ENCODE data around the gene ASH1L.

- TF ChIP-seq TEAD4 (CRISPR knock-in tag; IDR thresholded peaks at IDR 0.05) = no peak
- TF ChIP-seq CTCF (IDR thresholded peaks at IDR 0.05) = no peak
- TF ChIP-seq GABPB1 (CRISPR knock-in tag; IDR thresholded peaks at IDR 0.05) = no peak
- TF ChIP-seq FOXP4 (CRISPR knock-in tag; IDR thresholded peaks at IDR 0.05) = no peak
- no peak for TF ChIP-seq SP1 (CRISPR knock-in tag; conservative IDR thresholded peaks at IDR 0.05)
- no peak for TF ChIP-seq JUN (CRISPR knock-in tag; IDR thresholded peaks at IDR 0.05)
- TF ChIP-seq NR2C2 (CRISPR knock-in tag; IDR thresholded peaks at IDR 0.05) = no peak
- TF ChIP-seq USF1 (CRISPR knock-in tag; IDR thresholded peaks at IDR 0.05) = no peak
- no peak for TF ChIP-seq ATF3 (CRISPR knock-in tag; conservative IDR thresholded peaks at IDR 0.05)
- no peak for TF ChIP-seq ATF1 (CRISPR knock-in tag; IDR thresholded peaks at IDR 0.05)
- no peak for TF ChIP-seq NFYB (CRISPR knock-in tag; conservative IDR thresholded peaks at IDR 0.05; ENCODE audit: low read depth)
- TF ChIP-seq MLX (CRISPR knock-in tag; IDR thresholded peaks at IDR 0.05) = no peak
- no peak for TF ChIP-seq CREB1 (CRISPR knock-in tag; IDR thresholded peaks at IDR 0.05)
These were observed 58.4 kb downstream of the ASH1L start for GRCh38 chr1:155504207-155504606.

Data from WTC11 (cell line).